PFSK-1 (cell line): ENCODE data around the gene CLEC5A. TPM values are rescaled to one million over a fixed set of nuclear protein-coding genes. Genes with fewer than 3 reads are reported as not detected.

Source experiments
- FOXP2 ChIP-seq: optimal IDR thresholded peaks from 2 replicates; pipeline ENCODE3; 2011; ENCODE audit warnings: borderline replicate concordance, control low read depth, inconsistent platforms; ENCODE audit not compliant: insufficient read depth; ENCODE audit errors: extremely low read length, extremely low read depth
- POLR2AphosphoS5 ChIP-seq: IDR thresholded peaks from 2 replicates; pipeline ENCODE4 v1.6.1; 2012; ENCODE audit warnings: low read depth, mild to moderate bottlenecking, control low read depth, low read length, moderate library complexity
- REST ChIP-seq, 2 experiments: IDR thresholded peaks; 2 replicates each; pipeline versions ENCODE4 v1.6.1 to v1.8.0; 2011 to 2012; ENCODE audit warnings: low read depth in 2 of 2, low read length in 2 of 2, control low read depth in 1 of 2, inconsistent platforms in 1 of 2, mild to moderate bottlenecking in 1 of 2, moderate library complexity in 1 of 2; ENCODE audit not compliant: insufficient read depth in 1 of 2
- SIN3A ChIP-seq: IDR thresholded peaks from 2 replicates; pipeline ENCODE4 v1.6.1; 2012; ENCODE audit warnings: mild to moderate bottlenecking, low read length, moderate library complexity, borderline replicate concordance; ENCODE audit not compliant: insufficient read depth
- TAF1 ChIP-seq: IDR thresholded peaks from 2 replicates; pipeline ENCODE4 v1.6.1; 2012; ENCODE audit warnings: low read length, control low read depth, borderline replicate concordance; ENCODE audit not compliant: insufficient read depth
- polyA plus RNA-seq: library from polyadenylated mRNA; unstranded; fragments of >200 nt; gene quantifications from one replicate; pipeline ENCODE4 v1.2.1, GENCODE V29; 2012; ENCODE audit warnings: low read depth, missing spikeins; ENCODE audit not compliant: insufficient read length

The CLEC5A gene
- not detected for polyA plus RNA-seq

GRCh38 chr7:141946796-141947195, at the start of gene CLEC5A:
TSS of gene CLEC5A (minus strand) at chr7:141946974. CDS start at chr7:141946292, 682 bp downstream.
- TF ChIP-seq POLR2AphosphoS5 (no peak), SIN3A (no peak), FOXP2 (no peak), REST (IDR thresholded peaks at IDR 0.05; ENCODE audit: insufficient read depth in 1 of 2, low read depth in 2 of 2, low read length in 2 of 2) (no peak), TAF1 (no peak)

- no peak for TF ChIP-seq POLR2AphosphoS5
- TF ChIP-seq FOXP2: no peak
- TF ChIP-seq TAF1: no peak
- no peak for TF ChIP-seq SIN3A
- TF ChIP-seq REST (IDR thresholded peaks at IDR 0.05; ENCODE audit: insufficient read depth in 1 of 2, low read depth in 2 of 2, low read length in 2 of 2): no peak
Measured at GRCh38 chr7:141993354-141993753, 46.6 kb upstream of the CLEC5A start.

GRCh38 chr7:141992688-141993087, 45.9 kb upstream of the CLEC5A start:
- TF ChIP-seq SIN3A: no peak
- TF ChIP-seq FOXP2: no peak
- TF ChIP-seq REST (IDR thresholded peaks at IDR 0.05; ENCODE audit: insufficient read depth in 1 of 2, low read depth in 2 of 2, low read length in 2 of 2): no peak
- no peak for TF ChIP-seq POLR2AphosphoS5
- TF ChIP-seq TAF1: no peak

DNA sequence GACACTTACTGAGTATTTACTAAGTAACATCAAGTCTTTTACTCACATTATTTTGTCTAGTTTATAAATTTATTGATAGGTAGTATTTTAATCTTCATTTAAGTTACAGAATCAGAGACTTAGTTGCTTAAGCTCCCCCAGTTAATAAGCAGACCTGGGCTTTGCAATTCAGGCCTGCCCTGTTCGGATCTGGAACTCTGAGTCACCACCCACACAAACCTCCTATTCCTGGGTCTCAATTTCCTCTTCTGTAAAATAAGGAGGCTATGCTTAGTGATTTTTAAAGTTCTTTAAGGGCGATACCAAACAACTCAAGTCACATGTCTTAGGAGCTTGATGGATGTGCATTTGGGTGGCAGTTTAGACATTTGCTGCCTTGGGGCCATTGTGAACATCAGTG, 45.4 kb upstream of the CLEC5A start:
- TF ChIP-seq FOXP2: no peak
- no peak for TF ChIP-seq TAF1
- TF ChIP-seq REST (IDR thresholded peaks at IDR 0.05; ENCODE audit: insufficient read depth in 1 of 2, low read depth in 2 of 2, low read length in 2 of 2): no peak
- no peak for TF ChIP-seq SIN3A
- TF ChIP-seq POLR2AphosphoS5: no peak

DNA sequence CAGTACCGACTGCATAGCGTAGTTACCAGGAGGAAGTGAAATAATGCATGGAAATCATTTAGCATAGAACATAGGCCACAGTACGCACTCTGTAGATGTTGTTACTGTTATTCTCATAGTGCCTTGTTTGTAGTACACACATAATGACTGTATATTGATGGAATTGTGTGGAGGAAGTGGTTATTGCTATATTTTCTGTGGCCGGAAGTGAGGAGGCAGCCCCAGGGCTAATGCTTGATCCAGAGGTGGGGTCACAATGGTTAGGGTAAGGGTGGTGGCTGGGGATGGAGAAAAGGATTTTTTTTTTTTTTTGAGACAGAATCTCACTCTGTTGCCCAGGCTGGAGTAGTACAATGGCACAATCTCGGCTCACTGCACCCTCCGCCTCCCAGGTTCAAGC, 44.4 kb upstream of the CLEC5A start:
- TF ChIP-seq POLR2AphosphoS5 (no peak), TAF1 (no peak), FOXP2 (no peak), SIN3A (no peak), REST (IDR thresholded peaks at IDR 0.05; ENCODE audit: insufficient read depth in 1 of 2, low read depth in 2 of 2, low read length in 2 of 2) (no peak)
